ENCODE data around the gene SNX33.
A peak's percentile ranks its signal among the peaks of the same experiment; 100 is the strongest.
"Not testable (repeated sequence)": the region's sequence is repeated elsewhere in the genome, so short reads cannot be mapped to it uniquely, and the experiment has no call there.

The SNX33 gene

GRCh38 chr15:75662823-75663519 lies 15.3 kb downstream of the SNX33 start:
- no peak for DNase-seq

GRCh38 chr15:75663931-75664421 lies 16.3 kb downstream of the SNX33 start:
- DNase-seq = no peak

DNA sequence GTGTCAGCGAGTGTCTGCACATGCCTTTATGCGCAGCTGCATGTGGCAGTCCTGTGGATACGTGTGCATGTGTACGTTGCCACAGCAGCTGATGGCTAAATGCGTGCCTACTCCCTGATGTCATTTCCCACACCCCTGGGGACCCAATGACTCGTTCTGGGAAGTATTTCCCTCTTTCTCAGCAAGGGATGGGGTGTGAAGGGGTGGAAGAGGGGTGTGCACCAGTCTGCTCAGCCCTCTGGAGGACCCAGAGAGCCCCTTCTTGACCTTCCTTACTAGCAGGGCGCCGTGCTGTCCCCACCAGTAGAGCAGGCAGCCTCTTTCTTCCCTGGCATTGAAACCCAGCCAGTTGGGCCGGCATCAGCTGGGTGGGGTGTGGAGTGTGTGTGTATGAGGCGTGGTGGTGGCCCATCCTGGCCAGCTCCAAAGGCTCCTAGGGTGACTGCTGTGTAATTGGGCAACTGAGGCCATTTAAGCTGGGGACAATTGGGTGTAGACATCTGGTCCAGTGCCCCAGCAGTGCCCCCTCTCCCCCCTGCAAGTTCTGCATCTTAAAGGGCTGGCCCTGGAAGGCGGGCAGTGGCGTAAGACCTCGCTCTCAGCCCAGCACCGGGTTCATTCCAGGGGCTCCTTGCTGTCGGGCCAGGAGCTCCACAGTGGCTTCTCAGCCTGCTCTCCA lies 19.2 kb downstream of the SNX33 start:
- DNase-seq = no peak

- no peak for DNase-seq
These were observed 21.6 kb downstream of the SNX33 start for GRCh38 chr15:75669191-75669878.

- no peak for DNase-seq
These were observed 22.1 kb downstream of the SNX33 start for GRCh38 chr15:75669879-75670212.

DNA sequence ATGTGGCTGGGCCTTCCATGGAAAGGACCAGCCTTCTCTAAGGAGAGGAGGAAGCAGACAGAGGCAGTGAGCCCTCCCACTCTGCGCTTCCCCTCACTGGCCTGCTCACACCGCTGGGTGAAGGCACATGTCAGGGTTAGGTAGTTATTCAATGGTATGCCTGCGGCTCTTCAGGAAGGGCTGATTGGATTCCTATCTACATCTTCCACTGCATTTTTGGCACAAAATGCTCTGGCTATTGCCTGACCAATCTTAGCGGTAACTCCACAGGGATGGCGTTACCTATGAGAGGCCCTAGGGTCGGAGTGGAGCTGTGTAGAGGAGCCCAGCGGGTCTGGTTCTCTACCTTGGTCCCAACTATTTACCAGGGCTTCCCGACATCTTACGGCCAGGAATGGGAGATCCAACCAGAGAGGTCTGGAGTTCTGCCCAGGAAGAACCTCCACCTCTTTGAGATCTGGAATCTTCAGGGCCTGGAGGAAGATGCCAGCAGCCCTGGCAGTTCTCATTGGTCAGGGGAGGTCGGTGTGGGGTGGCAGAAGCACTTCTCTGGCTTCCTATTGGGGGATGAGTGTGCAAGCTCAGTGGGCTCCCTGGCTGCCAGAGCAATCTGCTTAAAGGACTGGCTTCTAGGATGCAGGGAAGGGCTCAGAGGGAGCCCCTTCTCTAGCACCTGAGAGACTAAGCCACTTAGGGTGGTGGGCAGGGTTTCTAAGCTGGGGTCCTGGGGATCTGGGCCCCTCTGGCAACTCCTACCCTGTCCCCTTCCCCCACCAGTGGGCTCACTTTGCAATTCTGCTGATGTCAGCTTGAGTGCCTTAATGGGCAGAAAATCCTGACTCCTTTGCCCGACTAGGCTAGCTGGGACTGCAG lies 24.3 kb downstream of the SNX33 start:
- no peak for DNase-seq

DNA sequence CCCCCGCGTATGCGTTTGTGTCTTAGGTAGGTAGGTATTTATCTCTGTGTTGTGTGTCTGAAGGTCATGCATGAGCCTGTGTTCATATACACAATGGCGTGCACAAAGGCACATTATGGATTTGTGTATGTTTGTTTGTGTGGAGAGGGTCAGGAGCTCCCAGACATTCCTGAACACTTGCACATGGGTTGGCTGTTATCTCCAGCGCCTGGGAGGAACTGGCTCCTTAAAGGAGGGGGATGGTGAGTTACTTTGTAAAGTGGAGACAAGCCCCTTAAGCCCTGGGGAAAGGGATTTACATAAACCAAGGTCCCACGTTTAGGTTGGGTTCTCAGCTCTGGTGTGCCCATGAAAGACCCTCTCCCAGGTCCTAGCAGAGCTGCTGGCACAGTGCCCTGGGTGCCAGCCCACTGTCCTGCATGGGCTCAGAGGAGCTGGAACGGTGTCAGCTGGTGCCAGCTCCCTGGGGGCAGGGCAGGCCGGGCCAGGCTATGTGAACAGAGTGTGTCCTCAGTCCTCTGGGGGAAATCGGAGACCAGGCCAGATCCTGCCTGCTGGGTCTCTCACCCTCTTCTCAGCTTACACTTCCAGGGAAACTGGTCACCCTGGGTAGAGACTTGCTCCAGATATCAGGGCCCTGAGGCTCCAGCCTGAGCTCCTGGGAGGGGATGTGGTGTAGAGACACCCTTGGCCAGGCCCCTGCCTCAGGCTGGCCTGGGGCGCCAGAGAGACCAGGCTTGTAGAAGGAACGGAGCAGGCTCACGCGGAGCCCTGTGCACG lies 25.1 kb downstream of the SNX33 start:
- no peak for DNase-seq

DNA sequence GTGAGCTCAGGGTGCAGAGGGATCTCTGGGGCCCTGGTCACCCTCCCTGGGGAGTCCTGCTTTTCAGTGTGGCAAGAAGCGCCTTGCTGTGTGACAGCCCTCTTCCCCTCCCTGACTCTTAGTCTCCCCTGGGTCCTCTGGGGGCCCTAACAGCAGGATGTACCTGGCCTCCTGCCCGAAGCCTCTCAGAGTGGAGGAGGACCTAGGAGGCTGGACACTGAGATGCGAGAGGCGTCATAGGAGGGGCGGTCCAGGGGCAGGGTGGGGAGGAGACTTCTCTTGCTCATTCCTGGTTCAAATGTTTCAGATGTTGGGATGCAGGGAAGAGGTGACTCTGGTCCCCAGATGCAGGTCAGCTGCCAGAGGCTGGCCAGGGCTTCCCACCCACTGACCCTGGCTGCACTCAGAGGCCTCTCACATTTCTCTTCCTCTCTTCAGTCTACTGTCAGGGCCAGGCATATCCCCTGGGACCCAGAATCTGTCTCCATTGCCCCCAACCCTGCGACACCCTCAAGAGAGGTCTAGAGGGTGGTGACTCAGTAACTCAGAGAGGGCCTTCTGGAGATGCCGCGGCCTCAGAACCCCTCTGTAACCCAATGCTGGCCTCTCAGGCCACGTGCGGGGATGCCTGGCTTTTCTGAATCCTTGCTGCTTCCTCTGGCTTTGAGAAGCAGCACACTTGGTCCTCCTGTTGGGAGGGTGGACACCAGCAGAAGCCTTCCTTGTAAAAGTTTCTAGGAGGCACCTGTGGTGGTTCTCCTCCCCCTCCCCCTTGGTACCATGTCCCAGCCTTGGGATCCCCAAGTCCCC lies 25.9 kb downstream of the SNX33 start:
- no peak for DNase-seq

GRCh38 chr15:75674366-75674765 lies 26.7 kb downstream of the SNX33 start:
- DNase-seq = no peak

- DNase-seq = no peak
These were observed 28.1 kb downstream of the SNX33 start for GRCh38 chr15:75675579-75676404.

- DNase-seq = no peak
These were observed 29.2 kb downstream of the SNX33 start for GRCh38 chr15:75676688-75677464.

DNA sequence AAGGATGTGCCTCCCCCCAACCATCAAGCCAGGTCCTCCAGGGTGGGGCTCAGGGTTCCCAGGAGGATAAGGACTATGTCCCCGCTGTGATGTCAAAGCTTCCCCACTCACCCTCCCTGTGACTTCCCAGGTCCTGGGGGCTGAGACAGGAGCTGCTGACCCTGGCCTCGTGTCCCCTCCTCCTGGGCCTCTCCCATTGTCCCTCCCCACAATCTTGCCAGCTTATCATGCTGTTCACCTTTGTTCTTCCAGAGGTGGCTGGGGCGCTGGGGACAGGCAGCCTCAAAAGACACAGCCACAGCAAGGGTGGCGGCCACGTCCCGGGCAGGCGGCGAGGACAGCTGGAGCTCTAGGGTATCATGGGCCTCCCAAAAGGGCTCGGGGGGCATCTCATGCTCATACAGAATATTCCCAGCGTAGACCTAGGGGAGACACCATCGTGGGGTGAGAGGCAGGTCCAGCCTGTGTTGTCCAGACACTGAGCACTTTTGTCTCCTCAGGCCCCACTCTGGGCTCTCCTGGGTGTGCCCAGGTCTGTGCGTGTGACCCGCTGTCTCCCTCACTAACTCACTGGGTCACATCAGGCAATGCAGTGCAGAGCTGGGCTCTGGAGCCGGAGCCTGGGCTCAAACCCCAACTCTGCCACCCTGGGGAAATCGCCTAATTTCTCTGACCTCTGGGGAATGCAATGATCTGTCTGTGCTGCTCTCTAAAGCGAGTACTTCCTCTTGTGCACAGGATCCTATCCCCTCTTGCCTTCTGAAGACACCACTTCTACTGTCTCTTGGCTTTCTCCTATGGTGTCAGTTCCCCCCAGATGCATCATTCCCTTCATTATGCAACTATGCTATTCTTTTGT lies 30.0 kb downstream of the SNX33 start:
- DNase-seq = peak in 1 of 2 experiments; percentile 7

- DNase-seq = not testable (repeated sequence)
These were observed 30.6 kb downstream of the SNX33 start for GRCh38 chr15:75678324-75678690.

- DNase-seq = no peak
These were observed 32.5 kb downstream of the SNX33 start for GRCh38 chr15:75680007-75680789.

- no peak for DNase-seq
These were observed 34.7 kb downstream of the SNX33 start for GRCh38 chr15:75682181-75683135.

- peak; percentile 53 to 54 for DNase-seq
These were observed 36.1 kb downstream of the SNX33 start for GRCh38 chr15:75683646-75684312.
